Stimulated activated naive B cell treated with anti-CD40 and anti-IgM and Interleukin-4, amounts not matched to agents 10 μg/mL and 1 μg/mL and 100 μg/mL, for 72 hours (primary cell): ENCODE measurements around the gene RBM42.
A peak's percentile ranks its signal among the peaks of the same experiment; 100 is the strongest.
"Not testable (repeated sequence)": the region's sequence is repeated elsewhere in the genome, so short reads cannot be mapped to it uniquely, and the experiment has no call there.

Experiments
- ATAC-seq, 2 donors: fragments of 150-1000 bp; cut with Tn5 transposase; replicated peaks; 2 replicates each; pipeline ENCODE4 v1.10.0; 2021; ENCODE audit warnings: moderate library complexity in 1 of 2
- DNase-seq: peaks from one replicate; pipeline ENCODE4 v3.0.0; 2021
- H3K27ac Mint-ChIP-seq: one replicate; pipeline ENCODE4 v1.8.0; 2022; ENCODE audit warnings: mild to moderate bottlenecking, mixed read lengths
- H3K27me3 Mint-ChIP-seq, 2 donors: one replicate each; pipeline ENCODE4 v1.8.0; 2022; ENCODE audit warnings: mixed read lengths in 2 of 2
- H3K36me3 Mint-ChIP-seq, 2 donors: one replicate each; pipeline ENCODE4 v1.8.0; 2022; ENCODE audit warnings: mixed read lengths in 2 of 2, mild to moderate bottlenecking in 1 of 2
- H3K4me1 Mint-ChIP-seq, 2 donors: one replicate each; pipeline ENCODE4 v1.8.0; 2022; ENCODE audit warnings: mixed read lengths in 2 of 2, mild to moderate bottlenecking in 1 of 2
- H3K4me3 Mint-ChIP-seq, 2 donors: one replicate each; pipeline ENCODE4 v1.8.0; 2022; ENCODE audit warnings: mild to moderate bottlenecking in 2 of 2, mixed read lengths in 2 of 2, moderate library complexity in 1 of 2
- H3K9me3 Mint-ChIP-seq, 2 donors: one replicate each; pipeline ENCODE4 v1.8.0; 2022; ENCODE audit warnings: mixed read lengths in 2 of 2, mild to moderate bottlenecking in 1 of 2

RBM42 gene

GRCh38 chr19:35650581-35650980 is 21.7 kb downstream of the RBM42 start:
- Mint-ChIP-seq H3K27ac (no peak overlapping the region), H3K4me1 (peaks cover 10 to 26% of the 10 kb centered on the region in 2 donors)

GRCh38 chr19:35654828-35655227 is 26.0 kb downstream of the RBM42 start:
- not testable (repeated sequence) for H3K27ac Mint-ChIP-seq, H3K27me3 Mint-ChIP-seq, H3K9me3 Mint-ChIP-seq, H3K4me3 Mint-ChIP-seq, ATAC-seq, DNase-seq
- H3K4me1 Mint-ChIP-seq, result peaks cover 9 to 22% of the 10 kb centered on the region in 2 donors
- peaks cover 38 to 52% of the 10 kb centered on the region in 2 donors for H3K36me3 Mint-ChIP-seq

More at GRCh38 chr19:35650581-35650980, 21.7 kb downstream of the RBM42 start:
- ATAC-seq, result no peak
- no peak for DNase-seq
- H3K36me3 Mint-ChIP-seq, result peaks cover 17 to 24% of the 10 kb centered on the region in 2 donors
- H3K27me3 Mint-ChIP-seq, result no peaks in the 10 kb centered on the region
- H3K9me3 Mint-ChIP-seq, result no peaks in the 10 kb centered on the region
- no peak overlapping the region for H3K4me3 Mint-ChIP-seq

- H3K4me3 Mint-ChIP-seq, result no peak overlapping the region
- H3K36me3 Mint-ChIP-seq, result peaks cover 40 to 54% of the 10 kb centered on the region in 2 donors
- peaks cover 9 to 22% of the 10 kb centered on the region in 2 donors for H3K4me1 Mint-ChIP-seq
- no peaks in the 10 kb centered on the region for H3K9me3 Mint-ChIP-seq
- no peak overlapping the region for H3K27ac Mint-ChIP-seq
- no peaks in the 10 kb centered on the region for H3K27me3 Mint-ChIP-seq
- no peak for DNase-seq
- ATAC-seq, result no peak
Measured at GRCh38 chr19:35655600-35655999, 26.8 kb downstream of the RBM42 start.

GRCh38 chr19:35656700-35657099 is 27.9 kb downstream of the RBM42 start:
- no peak for ATAC-seq
- no peaks in the 10 kb centered on the region for H3K9me3 Mint-ChIP-seq
- H3K4me1 Mint-ChIP-seq, result peaks cover 5 to 14% of the 10 kb centered on the region in 2 donors
- H3K27me3 Mint-ChIP-seq, result no peaks in the 10 kb centered on the region
- peaks cover 42 to 51% of the 10 kb centered on the region in 2 donors for H3K36me3 Mint-ChIP-seq
- no peak overlapping the region for H3K27ac Mint-ChIP-seq
- DNase-seq, result no peak
- H3K4me3 Mint-ChIP-seq, result no peak overlapping the region

GRCh38 chr19:35657904-35658700 is 29.3 kb downstream of the RBM42 start:
- peaks cover 2 to 14% of the 10 kb centered on the region in 2 donors for H3K4me1 Mint-ChIP-seq
- no peak overlapping the region for H3K27ac Mint-ChIP-seq
- H3K4me3 Mint-ChIP-seq, result no peak overlapping the region
- H3K9me3 Mint-ChIP-seq, result no peaks in the 10 kb centered on the region
- peaks cover 49 to 53% of the 10 kb centered on the region in 2 donors for H3K36me3 Mint-ChIP-seq
- DNase-seq, result no peak
- peak; percentile 38 to 52 for ATAC-seq
- no peaks in the 10 kb centered on the region for H3K27me3 Mint-ChIP-seq

GRCh38 chr19:35661995-35662340 is 33.1 kb downstream of the RBM42 start:
- H3K9me3 Mint-ChIP-seq, result no peaks in the 10 kb centered on the region
- H3K36me3 Mint-ChIP-seq, result peaks cover 28 to 45% of the 10 kb centered on the region in 2 donors
- peaks cover 0 to 5% of the 10 kb centered on the region in 2 donors for H3K4me1 Mint-ChIP-seq
- DNase-seq, result no peak
- H3K27ac Mint-ChIP-seq, result no peak overlapping the region
- ATAC-seq, result no peak
- H3K27me3 Mint-ChIP-seq, result no peaks in the 10 kb centered on the region
- H3K4me3 Mint-ChIP-seq, result no peak overlapping the region

GRCh38 chr19:35663981-35664380 is 35.1 kb downstream of the RBM42 start:
- no peak overlapping the region for H3K27ac Mint-ChIP-seq
- no peak overlapping the region for H3K4me3 Mint-ChIP-seq
- no peaks in the 10 kb centered on the region for H3K9me3 Mint-ChIP-seq
- H3K36me3 Mint-ChIP-seq, result peaks cover 15 to 34% of the 10 kb centered on the region in 2 donors
- H3K4me1 Mint-ChIP-seq, result peaks cover 0 to 5% of the 10 kb centered on the region in 2 donors
- ATAC-seq (no peak), DNase-seq (no peak)
- no peaks in the 10 kb centered on the region for H3K27me3 Mint-ChIP-seq

GRCh38 chr19:35665157-35665556 is 36.3 kb downstream of the RBM42 start:
- Mint-ChIP-seq H3K9me3 (no peaks in the 10 kb centered on the region), H3K36me3 (peaks cover 9 to 31% of the 10 kb centered on the region in 2 donors), H3K27me3 (peaks cover 7% of the 10 kb centered on the region in 2 donors), H3K27ac (no peak overlapping the region), H3K4me1 (peaks cover 0 to 5% of the 10 kb centered on the region in 2 donors), H3K4me3 (no peak overlapping the region)
- no peak for ATAC-seq
- no peak for DNase-seq

- Mint-ChIP-seq H3K36me3 (peaks cover 9 to 31% of the 10 kb centered on the region in 2 donors), H3K9me3 (no peaks in the 10 kb centered on the region), H3K4me1 (peaks cover 0 to 5% of the 10 kb centered on the region in 2 donors), H3K27me3 (peaks cover 9 to 10% of the 10 kb centered on the region in 2 donors), H3K4me3 (no peak overlapping the region), H3K27ac (no peak overlapping the region)
- no peak for ATAC-seq
- no peak for DNase-seq
Measured at GRCh38 chr19:35665604-35666003, 36.8 kb downstream of the RBM42 start.

GRCh38 chr19:35666251-35666913 is 37.5 kb downstream of the RBM42 start, which contains the start of gene UPK1A:
Gene UPK1A, plus strand, starts transcription at chr19:35666517. Its CDS starts 296 bp downstream, at chr19:35666813.
- H3K9me3 Mint-ChIP-seq, result no peaks in the 10 kb centered on the region
- peaks cover 12 to 15% of the 10 kb centered on the region in 2 donors for H3K27me3 Mint-ChIP-seq
- peaks cover 7 to 26% of the 10 kb centered on the region in 2 donors for H3K36me3 Mint-ChIP-seq
- no peak for DNase-seq
- peak within 1 kb of the TSS; percentile 20 for H3K27ac Mint-ChIP-seq
- peaks cover 0 to 5% of the 10 kb centered on the region in 2 donors for H3K4me1 Mint-ChIP-seq
- no peak for ATAC-seq
- no peak within 1 kb of the TSS for H3K4me3 Mint-ChIP-seq

GRCh38 chr19:35669566-35669965 is 40.7 kb downstream of the RBM42 start:
- Mint-ChIP-seq H3K27me3 (peaks cover 34 to 41% of the 10 kb centered on the region in 2 donors), H3K4me3 (no peak overlapping the region), H3K27ac (no peak overlapping the region), H3K4me1 (peaks cover 6 to 14% of the 10 kb centered on the region in 2 donors), H3K36me3 (peaks cover 0 to 9% of the 10 kb centered on the region in 2 donors), H3K9me3 (no peaks in the 10 kb centered on the region)
- ATAC-seq (no peak), DNase-seq (no peak)

- peaks cover 6 to 14% of the 10 kb centered on the region in 2 donors for H3K4me1 Mint-ChIP-seq
- no peak overlapping the region for H3K27ac Mint-ChIP-seq
- H3K36me3 Mint-ChIP-seq, result peaks cover 0 to 7% of the 10 kb centered on the region in 2 donors
- peaks cover 35 to 43% of the 10 kb centered on the region in 2 donors for H3K27me3 Mint-ChIP-seq
- ATAC-seq (no peak), DNase-seq (no peak)
- no peaks in the 10 kb centered on the region for H3K9me3 Mint-ChIP-seq
- no peak overlapping the region for H3K4me3 Mint-ChIP-seq
Measured at GRCh38 chr19:35669974-35670373, 41.1 kb downstream of the RBM42 start.

GRCh38 chr19:35670686-35671085 is 41.9 kb downstream of the RBM42 start:
- no peaks in the 10 kb centered on the region for H3K36me3 Mint-ChIP-seq
- DNase-seq, result no peak
- peaks cover 36 to 48% of the 10 kb centered on the region in 2 donors for H3K27me3 Mint-ChIP-seq
- H3K4me3 Mint-ChIP-seq, result no peak overlapping the region
- H3K27ac Mint-ChIP-seq, result no peak overlapping the region
- no peaks in the 10 kb centered on the region for H3K9me3 Mint-ChIP-seq
- H3K4me1 Mint-ChIP-seq, result peaks cover 6 to 14% of the 10 kb centered on the region in 2 donors
- ATAC-seq, result no peak

- Mint-ChIP-seq H3K27me3 (peaks cover 42 to 58% of the 10 kb centered on the region in 2 donors), H3K9me3 (no peaks in the 10 kb centered on the region), H3K27ac (no peak overlapping the region), H3K4me3 (no peak overlapping the region), H3K36me3 (no peaks in the 10 kb centered on the region), H3K4me1 (peaks cover 6 to 14% of the 10 kb centered on the region in 2 donors)
- DNase-seq (no peak), ATAC-seq (no peak)
Measured at GRCh38 chr19:35671818-35672217, 43.0 kb downstream of the RBM42 start.
